OCI-M1 (cell line): ENCODE measurements around the gene PRUNE2.
"Not testable (repeated sequence)": the region's sequence is repeated elsewhere in the genome, so short reads cannot be mapped to it uniquely, and the experiment has no call there.

ENCODE experiments used
- DNase-seq: peaks from one replicate; lab custom pipeline; 2025; lab: John Stamatoyannopoulos, UW

Gene PRUNE2

DNA sequence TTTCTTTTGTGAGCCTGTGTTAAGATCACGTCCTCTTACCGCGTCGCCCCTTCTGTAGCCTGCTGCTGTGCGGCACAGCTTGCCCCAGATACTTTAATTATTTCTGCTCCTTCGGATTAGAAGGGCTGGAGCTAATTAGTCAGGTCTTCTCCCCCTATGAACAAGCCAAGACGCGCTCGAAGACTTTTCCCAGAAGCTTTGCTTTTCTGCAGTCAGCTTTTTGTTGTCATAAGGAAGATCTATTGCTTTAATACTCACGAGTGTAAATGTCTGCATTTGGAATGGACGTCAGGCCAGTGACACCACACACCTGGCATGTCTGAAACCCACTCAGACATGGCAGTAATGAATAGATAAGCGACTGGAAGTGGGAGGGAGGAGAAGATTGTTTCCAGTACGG, 37.0 kb downstream of the PRUNE2 start:
- DNase-seq = no peak

DNA sequence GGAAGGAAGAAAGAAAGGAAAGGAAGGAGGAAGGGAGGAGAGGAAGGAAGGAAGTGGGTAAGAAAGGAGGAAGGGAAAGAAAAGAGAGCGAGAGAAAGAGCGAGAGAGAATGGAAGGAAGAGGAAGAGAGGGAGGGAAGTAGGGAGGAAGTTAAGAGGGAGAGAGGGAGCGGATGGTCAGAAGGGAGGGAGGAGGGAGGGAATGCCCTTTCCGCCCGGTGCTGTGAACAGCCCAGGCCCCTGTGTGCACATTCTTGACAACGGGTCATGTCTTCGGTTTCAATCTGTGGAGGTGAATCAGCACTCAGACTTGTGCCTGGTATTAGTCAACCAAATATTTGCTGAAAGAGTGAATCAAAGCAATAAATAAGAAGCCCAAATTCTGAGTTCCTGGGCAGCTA, 39.2 kb downstream of the PRUNE2 start:
- no peak for DNase-seq

DNA sequence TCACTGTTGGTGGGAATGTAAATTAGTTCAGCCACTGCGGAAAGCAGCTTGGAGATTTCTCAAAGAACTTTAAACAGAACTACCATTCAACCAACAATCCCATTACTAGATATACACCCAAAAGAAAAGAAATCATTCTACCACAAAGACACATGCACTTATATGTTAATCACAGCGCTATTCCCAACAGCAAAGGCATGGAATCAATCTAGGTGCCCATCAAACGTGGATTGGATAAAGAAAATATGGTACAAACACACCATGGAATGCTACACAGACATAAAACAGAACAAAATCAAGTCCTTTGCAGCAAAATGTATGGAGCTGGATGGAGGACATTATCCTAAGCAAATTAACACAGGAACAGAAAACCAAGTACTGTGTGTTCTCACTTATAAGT, 42.1 kb downstream of the PRUNE2 start:
- DNase-seq = no peak

DNA sequence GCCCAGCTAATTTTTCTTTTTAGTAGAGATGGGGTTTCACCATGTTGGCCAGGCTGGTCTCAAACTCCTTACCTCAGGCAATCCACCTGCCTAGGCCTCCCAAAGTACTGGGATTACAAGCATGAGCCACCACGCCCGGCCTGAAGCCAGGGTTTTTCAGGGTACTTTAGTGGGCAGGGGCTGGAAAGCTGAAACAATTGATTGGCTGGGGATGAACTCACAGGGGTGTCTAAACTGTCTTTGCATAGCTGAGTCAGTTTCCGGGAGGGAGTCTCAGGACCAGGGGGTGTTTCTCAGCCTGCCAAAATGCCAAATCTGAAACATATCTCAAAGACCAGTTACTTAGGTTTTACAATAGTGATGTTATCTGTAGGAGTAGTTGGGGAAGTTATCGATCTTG, 46.1 kb downstream of the PRUNE2 start:
- DNase-seq = no peak

DNA sequence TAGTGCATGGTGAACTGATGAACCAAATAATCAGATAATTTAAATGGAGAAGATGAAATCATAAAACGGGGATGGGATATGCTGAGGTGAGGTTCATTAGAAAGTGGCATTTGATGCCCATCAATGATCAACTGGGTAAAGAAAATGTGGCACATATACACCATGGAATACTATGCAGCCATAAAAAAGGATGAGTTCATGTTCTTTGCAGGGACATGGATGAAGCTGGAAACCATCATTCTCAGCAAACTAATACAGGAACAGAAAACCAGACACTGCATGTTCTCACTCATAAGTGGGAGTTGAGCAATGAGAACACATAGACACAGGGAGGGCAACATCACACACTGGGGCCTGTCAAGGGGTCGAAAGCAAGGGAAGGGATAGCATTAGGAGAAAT, 47.7 kb downstream of the PRUNE2 start:
- DNase-seq = not testable (repeated sequence)

DNA sequence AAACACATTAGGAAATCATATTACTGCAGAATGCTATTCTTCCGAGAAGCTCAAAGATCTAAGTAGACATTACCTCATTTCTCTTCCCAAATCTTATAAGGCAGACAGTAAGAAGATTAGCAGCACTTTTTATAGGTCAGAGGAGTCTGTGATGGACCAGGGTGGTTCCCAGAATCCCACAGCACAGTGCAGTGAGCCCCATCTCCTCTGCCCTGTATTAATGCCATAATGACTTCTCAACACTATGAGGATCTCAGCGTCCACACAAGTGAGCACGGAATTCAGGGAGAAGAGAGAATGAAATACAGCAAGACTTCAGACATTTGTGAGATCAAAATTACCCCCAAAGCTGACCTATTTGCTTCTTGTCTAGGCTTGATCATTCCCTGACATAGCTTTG, 49.9 kb downstream of the PRUNE2 start:
- no peak for DNase-seq

DNA sequence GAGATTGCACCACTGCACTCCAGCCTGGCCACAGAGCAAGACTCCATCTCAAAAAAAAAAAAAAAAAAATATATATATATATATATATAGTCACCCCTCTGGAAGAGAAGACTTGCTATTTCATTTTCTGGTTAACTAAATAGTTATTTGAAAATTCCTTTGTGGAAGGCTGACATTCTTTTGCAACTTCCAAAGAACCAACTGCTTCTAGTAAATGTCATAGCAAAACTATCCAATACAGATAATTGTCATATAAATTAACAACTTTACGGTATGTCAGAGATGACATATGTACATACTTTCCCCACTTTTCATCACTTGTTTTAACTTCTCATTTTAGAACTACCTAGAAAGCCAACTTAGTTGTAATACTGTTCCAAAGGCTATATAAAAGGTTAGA, 50.9 kb downstream of the PRUNE2 start:
- DNase-seq = no peak

DNA sequence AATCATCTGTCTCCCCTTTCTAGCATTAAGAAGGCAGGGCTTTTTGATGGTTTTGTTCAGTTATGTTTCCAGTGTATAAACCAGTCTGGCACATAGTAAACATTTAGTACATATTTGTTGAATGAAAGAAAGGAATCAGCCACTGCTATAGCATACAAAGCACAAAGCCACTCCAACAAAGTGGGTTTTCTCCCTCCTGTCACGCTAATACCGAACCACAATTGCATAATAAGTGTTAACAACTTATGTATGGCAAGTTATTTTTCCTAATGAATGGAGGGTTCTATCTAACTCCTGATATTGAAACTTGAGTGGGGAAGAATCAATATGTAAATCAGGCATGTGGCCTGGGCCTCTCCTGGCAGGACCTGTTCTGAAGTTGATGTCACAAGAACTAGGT, 53.9 kb downstream of the PRUNE2 start:
- no peak for DNase-seq

DNA sequence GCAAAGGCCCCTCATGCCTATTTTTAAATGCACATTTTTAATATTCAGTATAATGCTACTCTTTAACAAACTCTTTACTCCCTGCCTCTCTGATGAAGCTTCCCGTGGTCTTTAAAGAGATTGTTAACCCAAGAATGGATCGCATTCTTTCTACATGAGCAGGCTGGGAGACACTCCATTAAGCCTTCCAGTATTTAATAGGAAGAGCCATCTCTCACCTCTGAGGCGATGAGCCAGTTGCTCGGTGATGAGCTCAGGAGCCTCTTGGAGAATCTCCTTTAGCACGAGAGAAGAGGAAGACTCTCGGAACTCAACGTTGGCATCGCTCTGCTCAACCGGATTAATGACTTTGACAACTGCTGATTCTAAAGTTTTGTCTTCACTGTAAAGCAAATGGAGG, 59.6 kb downstream of the PRUNE2 start:
- no peak for DNase-seq

DNA sequence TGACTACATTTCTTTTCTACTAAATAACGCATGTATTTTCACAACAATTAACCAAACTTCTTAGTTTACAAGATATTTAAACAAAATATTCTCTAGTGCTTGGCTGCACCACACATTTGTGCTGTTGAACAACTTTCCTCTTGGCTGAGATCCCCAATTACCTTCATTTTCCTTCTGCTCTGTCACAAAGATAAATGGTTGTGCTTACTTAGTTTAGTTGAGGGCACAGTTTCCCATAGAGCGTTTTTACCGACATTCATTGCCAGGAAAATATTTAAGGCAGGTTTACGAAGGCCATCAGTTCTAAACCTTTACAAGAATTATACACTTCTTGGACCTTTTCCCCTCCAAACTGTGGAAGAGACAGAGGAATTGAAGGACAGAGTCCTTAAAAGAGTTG, 60.7 kb downstream of the PRUNE2 start:
- DNase-seq = no peak

DNA sequence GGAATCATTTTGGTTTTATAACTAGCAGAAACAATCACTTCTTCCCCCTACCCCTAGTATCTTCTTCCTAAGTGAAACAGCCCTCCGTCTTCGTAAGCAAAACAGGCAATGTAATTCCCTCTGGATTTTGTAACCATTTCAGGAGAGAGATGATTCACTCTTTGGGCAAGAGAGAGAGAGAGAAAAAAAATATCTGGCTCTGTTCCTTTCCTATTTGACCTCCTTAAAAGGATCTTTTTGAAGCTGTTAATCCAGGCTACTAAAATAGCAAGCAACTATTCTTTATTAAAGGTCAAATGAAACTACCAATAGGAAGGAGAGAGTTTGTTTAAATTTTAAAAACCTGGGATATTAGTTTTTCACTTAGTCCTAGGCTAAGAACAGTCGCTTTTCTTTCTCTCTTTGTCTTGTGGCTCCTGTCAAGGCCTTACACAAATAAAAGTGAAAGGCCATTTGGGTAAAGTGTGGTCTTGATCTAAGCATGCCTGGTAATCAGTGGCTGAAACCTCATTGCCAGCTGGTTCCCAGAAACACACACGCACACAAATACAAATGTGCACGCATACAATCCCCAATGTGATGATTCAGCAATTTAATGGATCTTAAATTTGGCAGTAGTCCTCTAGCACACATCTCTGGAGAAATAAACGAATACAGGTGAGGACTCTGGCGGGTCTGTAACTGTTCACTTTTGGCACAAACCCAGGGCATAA, 70.2 kb downstream of the PRUNE2 start:
- peak; percentile 48 for DNase-seq

DNA sequence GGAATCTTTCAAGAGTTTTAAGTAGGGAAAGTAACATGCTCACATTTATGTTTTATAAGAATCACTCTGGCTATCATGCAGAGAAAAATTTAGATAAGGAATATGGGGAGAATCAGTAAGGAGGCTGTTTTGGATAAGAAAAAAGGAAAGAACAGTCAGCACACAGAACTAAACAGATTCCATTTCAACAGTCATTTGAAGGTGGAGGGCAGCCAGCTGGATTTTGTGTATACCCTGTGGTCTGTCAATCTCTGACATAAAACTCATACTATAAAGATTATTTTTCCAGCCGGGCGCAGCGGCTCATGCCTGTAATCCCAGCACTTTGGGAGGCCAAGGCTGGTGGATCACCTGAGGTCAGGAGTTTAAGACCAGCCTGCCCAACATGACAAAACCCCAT, 77.5 kb downstream of the PRUNE2 start:
- no peak for DNase-seq

DNA sequence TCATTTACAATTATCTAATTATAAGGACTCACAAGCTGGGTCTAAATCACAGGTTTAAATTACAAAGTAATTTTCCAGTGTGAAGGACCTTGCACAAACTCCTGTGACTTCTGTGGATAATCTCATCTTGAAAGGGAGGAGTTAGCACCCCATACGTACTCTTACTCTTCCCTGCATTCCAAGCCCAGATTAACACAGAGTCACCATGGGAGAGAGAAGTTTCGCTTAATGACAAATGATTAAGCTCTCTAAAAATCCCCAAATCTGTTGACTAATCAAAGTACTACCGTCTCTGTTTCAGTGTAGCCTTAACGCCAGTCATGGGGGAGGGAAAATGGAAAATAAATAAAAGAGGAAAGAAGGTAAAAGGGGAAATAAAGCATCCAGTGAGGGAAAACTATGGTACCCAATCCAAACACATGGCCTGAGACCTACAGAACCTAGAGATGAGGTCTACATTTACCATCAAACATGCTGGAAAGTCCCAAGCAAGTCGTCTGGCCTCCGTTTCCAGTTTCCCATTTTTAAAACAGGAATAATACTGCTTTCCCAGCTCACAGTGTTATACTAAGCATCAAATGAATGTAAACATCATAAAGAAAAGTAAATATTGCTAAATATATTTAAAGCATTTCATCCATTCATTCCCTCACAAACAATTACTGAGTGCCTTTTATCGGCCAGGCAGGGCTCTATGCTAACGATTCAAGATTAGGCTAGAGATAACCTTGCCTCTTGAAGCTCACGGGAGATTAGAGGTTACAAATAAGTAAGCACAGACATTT, 78.4 kb downstream of the PRUNE2 start:
- DNase-seq = no peak

DNA sequence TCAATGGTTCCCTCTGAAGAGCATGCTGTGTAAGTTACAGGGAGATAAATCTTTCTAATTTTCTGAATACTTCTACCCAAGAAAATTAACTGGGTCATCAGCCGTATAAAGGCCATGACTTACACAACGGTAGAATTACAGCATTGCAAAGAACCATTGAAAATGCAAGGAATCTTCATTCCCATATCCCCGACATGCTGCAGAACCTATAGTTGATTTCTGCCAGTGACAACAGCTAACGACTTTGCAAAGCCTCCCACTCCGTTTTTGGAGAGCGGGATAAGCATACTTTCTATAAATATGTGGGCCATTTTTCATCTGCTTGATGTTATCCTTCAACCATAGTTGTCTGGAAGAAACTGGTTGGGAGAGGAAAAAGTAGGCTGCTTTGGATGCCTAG, 85.5 kb downstream of the PRUNE2 start:
- DNase-seq = no peak

DNA sequence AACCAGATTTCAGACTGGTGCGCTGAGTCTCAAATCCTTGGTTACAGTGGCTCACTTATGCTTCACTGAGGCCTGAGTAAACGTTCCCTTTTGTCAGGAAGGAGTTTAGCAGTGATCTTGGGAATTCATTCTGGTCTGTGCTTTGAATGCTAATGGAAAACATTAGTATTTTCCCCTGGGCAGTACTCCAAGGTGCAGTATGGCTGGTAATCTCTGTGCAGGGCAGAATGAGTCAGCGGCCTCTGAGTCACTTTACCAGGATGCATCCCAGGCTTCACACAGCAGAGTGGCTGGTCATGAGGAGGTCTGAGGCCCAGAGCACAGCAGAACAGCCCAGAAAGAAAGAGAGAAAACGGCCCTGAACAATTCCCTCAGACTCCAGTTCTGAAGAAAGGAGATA, 87.6 kb downstream of the PRUNE2 start:
- DNase-seq = peak; percentile 27

DNA sequence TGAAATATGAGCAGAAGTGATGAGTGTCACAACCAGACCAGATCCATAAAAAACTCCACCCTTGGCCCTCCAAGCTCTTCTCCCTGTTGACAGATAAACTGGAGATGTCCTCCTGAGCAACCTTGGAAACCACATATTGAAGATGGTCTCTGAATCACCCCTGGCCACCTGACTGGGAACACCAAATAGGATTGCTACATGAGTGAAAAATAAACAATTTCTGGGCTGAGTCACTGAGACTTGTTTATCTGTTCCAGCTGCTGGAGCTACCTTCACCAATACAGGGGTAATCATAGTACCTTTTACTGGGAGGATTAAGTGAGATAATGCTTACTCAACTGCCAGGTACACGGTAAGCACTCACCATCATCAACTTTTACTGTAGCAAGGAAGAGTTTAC, 88.4 kb downstream of the PRUNE2 start:
- DNase-seq = no peak

DNA sequence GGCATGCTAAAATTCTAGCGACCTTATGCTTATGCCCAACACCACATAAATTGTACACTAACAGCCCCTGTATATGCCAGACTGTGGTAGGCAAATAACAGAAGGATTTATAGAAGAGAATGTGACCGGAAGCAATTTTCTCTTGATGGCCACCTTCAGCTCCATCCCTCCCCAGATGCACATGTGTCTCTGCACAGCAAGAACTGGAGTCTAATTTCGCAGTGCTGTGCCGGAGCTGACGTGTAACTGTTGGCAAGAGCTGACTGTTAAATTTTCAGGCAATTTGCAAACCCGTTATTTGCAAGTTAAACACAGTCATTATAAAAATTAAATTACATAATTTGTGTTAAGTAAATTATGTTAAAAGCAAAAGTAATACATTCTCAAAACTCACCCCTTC, 93.3 kb downstream of the PRUNE2 start:
- DNase-seq = no peak

DNA sequence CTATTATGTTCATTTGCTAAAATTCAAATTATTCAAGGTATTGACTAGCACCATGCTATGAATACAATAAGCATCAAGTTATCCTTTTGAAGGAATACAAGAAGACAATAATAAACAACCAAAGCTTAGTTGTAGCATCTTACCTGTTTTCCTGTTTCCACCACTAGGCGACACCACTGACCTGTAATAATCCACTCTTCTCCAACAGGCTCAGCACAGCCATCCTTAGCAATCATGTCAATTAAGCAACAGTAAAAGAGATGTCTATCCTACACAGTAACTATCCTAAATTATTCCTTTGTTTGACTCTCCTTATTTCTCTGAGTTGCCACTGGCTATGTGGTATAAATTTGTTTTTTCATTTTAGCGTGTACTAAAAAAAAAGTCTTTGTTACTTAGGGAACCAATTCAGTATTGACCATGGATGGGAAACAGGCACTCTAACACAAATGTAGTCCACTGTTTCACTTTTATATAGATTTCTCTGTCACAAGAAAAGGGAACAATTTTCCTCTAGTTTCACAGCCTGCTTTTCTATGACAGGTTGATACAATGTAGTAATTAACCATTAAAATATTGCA, 95.4 kb downstream of the PRUNE2 start:
- DNase-seq = peak; percentile 72

DNA sequence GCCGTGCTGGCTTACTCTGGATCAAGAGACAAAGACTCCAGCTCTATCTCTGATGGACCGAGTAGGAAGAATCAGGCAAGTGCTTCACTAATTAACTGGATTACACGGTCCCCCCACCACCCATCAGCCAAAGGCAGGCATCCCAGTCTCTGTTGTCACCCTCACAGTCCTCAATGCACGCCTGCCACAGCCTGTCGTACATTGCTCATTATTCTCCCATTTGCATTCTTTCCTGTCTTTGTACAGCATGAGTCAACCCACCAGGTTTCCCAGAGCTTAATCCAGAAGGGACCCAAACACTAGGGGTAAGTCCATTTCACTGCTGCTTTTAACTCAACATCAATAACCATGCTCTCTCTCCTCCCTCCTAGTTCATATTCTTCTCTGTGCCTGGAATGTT, 97.3 kb downstream of the PRUNE2 start:
- no peak for DNase-seq

DNA sequence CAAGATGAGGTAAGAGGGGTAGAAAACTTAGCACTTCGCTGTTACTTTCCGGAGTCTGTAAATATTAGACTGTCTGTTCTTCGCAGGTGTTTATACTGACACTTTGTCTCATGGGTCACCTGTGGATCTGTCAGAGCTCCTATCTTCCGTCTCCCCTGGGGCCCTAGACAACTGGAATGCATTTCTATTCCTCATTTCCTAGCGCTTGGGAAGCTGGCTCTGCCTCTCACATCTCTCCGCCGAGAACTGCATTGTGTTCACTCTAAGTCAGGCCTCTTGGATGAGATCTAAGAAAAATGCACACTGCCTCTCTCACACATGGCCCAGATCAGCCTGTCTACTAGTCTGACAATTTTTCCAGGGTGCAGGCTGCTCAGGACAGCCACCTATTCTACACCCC, 102.2 kb downstream of the PRUNE2 start:
- no peak for DNase-seq

DNA sequence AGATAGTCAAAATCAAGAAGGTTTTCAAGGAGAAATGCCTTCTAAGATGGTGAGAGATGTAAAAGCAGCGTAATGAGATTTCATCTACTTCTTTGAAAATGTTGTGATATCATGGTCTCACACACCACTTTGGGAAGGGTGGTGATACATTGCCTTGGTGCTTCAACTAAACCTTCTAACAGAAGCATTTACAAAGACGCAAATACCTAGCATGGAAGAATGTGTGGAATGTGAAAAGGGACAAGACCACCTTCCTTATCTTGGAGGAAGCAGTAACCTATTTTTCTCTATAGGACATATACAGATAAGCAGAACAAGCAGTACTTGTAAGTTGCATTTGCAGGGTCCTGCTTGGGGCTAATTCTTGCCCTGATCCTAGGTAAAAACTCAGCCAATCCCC, 102.8 kb downstream of the PRUNE2 start:
- DNase-seq = no peak

DNA sequence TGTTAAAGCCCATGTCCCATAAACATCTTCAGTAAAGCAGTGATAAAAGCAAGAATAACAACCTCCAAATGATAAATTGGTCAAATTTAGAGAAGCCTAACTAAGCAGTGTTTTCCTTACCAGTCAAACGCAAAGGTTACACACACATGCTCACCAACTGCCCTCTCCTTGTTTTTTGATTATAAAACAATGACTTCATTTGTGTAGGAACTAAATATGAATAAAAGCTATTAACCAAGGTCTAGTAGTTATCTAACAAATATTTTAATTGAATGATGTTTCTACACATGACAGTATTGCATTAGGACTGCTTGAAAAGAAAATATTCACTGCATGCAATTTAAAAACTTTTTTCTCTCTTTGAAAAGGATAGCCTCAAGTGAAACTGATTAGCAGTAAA, 105.0 kb downstream of the PRUNE2 start:
- no peak for DNase-seq

DNA sequence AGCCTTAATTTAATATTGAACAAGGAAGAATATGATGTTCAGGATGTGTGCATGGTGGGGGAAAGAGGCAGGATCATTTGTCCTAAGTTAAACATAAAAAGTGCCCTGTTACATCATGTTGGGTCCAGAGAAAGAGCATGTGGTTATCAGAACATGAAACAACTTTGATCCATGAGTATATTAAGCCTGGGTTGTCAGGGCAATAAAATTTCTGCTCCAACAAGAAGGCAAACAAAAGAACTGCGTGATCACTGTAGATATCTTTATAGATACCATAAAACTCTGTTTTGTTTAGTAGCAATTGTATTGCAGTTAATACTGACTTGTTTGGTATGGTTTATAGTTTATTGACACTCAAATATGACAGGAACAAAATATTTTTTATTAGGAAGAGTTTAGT, 106.4 kb downstream of the PRUNE2 start:
- no peak for DNase-seq

DNA sequence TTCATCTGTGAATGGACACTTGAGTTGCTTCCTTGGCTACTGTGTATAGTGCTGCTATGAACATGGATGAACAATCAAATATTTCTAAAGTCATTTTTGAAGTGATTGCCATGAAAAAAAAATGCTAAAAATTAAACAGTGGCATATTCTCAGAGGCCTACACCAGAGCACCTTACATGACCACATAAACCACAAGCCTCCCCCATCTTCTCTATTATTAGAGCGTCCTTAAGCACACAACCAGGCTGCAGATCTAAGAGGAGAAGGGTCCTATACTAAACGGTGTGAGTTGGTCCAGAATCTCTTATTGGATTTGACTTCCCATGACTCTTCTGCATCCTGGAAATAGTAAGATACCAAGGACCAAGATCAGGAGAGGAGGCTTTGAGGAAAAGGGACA, 107.4 kb downstream of the PRUNE2 start:
- DNase-seq = no peak
